Measurements from ENCODE around the gene MICALL2. TPM values are rescaled to one million over a fixed set of nuclear protein-coding genes. Genes with fewer than 3 reads are reported as not detected.

MICALL2 gene
- total RNA-seq, 1 donor from 2014 or later, result 14.2 TPM

- peaks cover 7% of the 10 kb centered on the region for H3K27me3 ChIP-seq (ENCODE audit: control insufficient read depth, insufficient read depth, low read length)
- DNase-seq (ENCODE audit: low read depth), result no peak
- H3K36me3 ChIP-seq (ENCODE audit: control insufficient read depth, insufficient read depth, low read length), result no peaks in the 10 kb centered on the region
- no peak overlapping the region for H3K4me3 ChIP-seq (ENCODE audit: low read depth, low read length)
- TF ChIP-seq CTCF (IDR thresholded peaks at IDR 0.05; ENCODE audit: insufficient read depth, low read length, severe bottlenecking), result no peak
- FAIRE-seq, result no peak
Measured at GRCh38 chr7:1385086-1385808, 74.0 kb downstream of the MICALL2 start.

Other genes with a start within 250 kb of the MICALL2 start
- gene UNCX, start 226.6 kb downstream of the MICALL2 start, total RNA-seq, result not detected in 2 replicates
- gene INTS1, start 44.9 kb upstream of the MICALL2 start, total RNA-seq, result 18.7 and 21.6 TPM in 2 replicates
- gene MAFK, start 71.2 kb upstream of the MICALL2 start, total RNA-seq, result 21.8 and 28.7 TPM in 2 replicates
- 9.0 and 43.8 TPM in 2 replicates for gene TMEM184A, start 96.7 kb upstream of the MICALL2 start, total RNA-seq
- gene PSMG3, start 110.6 kb upstream of the MICALL2 start, total RNA-seq, result 50.8 and 55.2 TPM in 2 replicates
- under 0.01 TPM in 1 of 2 replicates, not detected in the other for gene ELFN1, start 210.8 kb upstream of the MICALL2 start, total RNA-seq

Measured in bronchial epithelial cell (primary cell).